GM21381 (cell line): ENCODE measurements around the gene LRFN3.
"Not testable (repeated sequence)": the region's sequence is repeated elsewhere in the genome, so short reads cannot be mapped to it uniquely, and the experiment has no call there.

Experiments used
- ATAC-seq: cut with Tn5 transposase; IDR thresholded peaks from one replicate; pipeline ENCODE4 v1.9.1; 2021; ENCODE audit warnings: mild to moderate bottlenecking, moderate library complexity; ENCODE audit not compliant: unreplicated experiment

Gene LRFN3

GRCh38 chr19:35938282-35939224 lies 2.4 kb downstream of the LRFN3 start:
- no peak for ATAC-seq

DNA sequence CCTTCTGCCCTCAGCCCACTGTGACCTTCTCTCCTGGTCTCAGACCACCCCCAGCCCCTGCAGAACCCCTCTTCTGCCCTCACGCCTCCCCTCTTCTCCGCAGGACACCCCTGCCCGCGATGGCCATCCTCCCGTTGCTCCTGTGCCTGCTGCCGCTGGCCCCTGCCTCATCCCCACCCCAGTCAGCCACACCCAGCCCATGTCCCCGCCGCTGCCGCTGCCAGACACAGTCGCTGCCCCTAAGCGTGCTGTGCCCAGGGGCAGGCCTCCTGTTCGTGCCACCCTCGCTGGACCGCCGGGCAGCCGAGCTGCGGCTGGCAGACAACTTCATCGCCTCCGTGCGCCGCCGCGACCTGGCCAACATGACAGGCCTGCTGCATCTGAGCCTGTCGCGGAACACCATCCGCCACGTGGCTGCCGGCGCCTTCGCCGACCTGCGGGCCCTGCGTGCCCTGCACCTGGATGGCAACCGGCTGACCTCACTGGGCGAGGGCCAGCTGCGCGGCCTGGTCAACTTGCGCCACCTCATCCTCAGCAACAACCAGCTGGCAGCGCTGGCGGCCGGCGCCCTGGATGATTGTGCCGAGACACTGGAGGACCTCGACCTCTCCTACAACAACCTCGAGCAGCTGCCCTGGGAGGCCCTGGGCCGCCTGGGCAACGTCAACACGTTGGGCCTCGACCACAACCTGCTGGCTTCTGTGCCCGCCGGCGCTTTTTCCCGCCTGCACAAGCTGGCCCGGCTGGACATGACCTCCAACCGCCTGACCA lies 3.3 kb downstream of the LRFN3 start:
- ATAC-seq: no peak

- ATAC-seq: no peak
Observed at GRCh38 chr19:35940078-35940775, 4.1 kb downstream of the LRFN3 start.

GRCh38 chr19:35940839-35941238 lies 4.7 kb downstream of the LRFN3 start:
- ATAC-seq: no peak

DNA sequence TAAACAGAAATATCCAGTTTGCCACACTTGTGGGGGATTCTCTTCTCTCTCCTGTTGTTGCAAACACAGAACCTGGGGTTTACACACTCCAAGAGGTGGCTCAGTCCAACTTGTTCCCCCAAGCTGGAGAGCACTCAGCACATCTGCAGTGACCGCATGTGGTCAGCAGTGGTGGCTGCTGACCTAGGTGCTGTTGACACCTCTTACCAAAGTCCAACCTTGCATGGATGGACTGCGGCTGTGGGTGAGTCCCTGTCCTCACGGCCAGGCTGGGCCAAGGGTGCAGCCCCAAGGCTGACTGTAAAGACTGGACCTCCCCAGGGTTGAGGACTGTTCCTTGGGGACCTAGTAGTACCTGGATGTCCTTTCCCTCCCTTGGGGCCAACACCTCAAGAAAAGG lies 6.1 kb downstream of the LRFN3 start:
- no peak for ATAC-seq

GRCh38 chr19:35943321-35944301 lies 7.4 kb downstream of the LRFN3 start:
- no peak for ATAC-seq

GRCh38 chr19:35944556-35944955 lies 8.4 kb downstream of the LRFN3 start:
- no peak for ATAC-seq

DNA sequence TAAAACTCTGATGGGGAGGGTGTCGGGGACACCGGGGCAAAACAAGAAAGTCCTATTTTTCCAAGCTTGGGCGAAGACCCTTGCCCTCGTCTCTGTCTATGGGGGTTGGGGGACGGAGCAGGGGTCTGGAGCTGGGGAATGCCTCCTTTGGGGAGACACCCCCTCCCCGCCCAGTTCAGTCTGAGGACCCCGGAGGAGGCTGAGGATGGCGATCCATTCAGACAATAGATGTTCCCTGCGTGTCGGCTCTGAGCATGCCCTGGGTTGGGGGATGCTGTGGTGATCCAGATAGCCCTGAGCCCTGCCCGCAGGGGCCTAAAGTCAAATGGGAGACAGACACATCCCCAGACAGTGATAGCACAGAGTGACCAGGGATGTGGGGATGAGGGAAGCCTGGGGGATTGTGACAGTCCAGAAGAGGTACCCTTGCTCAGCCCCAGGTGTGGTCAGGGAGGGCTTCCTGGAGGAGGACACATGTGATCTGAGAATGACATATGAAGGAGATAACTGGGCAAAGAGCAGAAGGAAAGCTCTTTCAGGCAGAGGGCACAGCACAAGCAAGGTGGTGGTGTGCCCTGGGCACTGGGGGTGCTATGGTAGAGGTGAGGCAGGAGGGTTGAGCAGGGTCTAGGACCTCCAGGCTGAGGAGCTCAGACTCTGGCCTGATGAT lies 9.1 kb downstream of the LRFN3 start:
- no peak for ATAC-seq

- no peak for ATAC-seq
Observed at GRCh38 chr19:35946203-35946602, 10.0 kb downstream of the LRFN3 start.

DNA sequence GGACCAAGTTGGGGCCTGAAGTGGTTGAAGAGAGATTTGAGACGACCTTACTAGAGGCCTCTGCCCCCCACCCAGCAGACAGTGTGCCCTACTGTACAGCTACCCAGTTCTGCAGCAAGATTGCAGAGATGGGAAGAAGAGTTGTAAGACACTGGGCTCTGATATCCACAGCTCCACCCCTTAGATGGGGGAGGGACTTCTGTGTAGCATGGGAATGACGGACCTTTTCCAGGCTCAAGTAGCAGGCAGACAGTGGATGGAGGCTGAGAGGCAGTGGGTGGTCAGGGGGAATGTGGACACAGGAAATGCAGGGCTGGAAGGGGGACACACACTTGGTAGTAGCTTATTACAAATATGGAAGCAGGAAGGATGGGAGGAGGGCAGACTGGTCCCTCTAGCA lies 13.0 kb downstream of the LRFN3 start:
- ATAC-seq: no peak

DNA sequence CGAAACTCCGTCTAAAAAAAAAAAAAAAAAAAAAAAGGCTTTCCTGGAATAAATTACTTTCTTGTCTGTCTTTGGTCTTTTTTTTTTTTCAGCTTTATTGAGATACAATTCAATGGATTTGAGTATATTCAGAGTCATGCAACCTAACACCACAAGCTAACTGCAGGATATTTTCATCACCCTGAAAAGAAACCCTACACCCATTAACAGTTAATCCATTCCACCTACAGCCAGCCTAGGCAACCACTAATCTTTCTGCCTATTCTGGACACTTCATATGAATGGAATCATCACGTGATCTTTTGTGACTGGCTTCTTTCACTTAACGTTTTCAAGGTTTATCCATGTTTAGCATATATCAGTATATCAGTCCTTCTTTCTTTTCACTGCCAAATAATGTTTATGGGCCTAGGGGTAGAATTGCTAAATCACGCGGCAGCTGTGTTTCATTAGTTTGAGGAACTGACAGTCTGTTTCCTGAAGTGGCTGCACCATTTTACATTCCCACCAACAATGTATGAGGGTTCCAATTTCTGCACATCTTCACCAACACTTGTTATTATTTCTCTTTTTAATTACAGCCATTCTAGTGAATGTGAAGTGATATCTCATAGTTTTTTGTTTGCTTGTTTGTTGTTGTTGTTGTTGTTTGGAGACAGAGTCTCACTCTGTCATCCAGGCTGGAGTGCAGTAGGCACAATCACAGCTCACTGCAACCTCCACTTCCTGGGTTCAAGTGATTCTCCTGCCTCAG lies 19.9 kb downstream of the LRFN3 start:
- no peak for ATAC-seq

DNA sequence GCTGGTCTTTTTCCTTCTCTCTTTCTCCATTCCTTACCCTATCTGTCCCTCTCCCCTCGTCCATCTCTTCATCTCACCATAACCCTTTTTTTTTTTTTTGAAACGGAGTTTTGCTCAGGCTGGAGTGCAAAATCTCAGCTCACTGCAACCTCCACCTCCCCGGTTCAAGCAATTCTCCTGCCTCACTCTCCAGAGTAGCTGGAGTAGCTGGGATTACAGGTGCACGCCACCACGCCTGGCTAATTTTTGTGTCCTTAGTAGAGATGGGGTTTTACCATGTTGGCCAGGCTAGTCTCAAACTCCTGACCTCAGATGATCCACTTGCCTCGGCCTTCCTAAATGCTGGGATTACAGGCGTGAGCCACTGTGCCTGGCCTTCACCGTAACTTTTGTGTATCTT lies 21.2 kb downstream of the LRFN3 start:
- ATAC-seq: not testable (repeated sequence)

- no peak for ATAC-seq
Observed at GRCh38 chr19:35958660-35959039, 22.5 kb downstream of the LRFN3 start.

- no peak for ATAC-seq
Observed at GRCh38 chr19:35959040-35959967, 23.1 kb downstream of the LRFN3 start.

DNA sequence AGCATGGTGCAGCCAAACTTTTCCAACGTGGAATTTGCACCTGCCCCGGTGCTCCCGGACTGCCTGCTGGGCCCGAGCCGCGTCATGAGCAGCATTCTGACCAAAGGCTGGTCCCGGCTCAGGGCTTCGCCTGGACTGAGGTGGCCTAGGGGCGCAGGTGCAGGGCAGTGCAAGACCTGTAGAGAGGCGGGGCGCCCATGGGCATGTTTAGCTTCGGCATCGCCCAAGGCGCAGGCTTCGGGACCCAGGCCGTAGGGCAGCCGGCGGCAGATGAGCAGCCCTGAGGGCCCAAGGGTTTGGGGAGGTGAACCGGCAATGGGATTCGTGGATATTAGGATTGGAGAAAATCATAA lies 23.8 kb downstream of the LRFN3 start:
- no peak for ATAC-seq

DNA sequence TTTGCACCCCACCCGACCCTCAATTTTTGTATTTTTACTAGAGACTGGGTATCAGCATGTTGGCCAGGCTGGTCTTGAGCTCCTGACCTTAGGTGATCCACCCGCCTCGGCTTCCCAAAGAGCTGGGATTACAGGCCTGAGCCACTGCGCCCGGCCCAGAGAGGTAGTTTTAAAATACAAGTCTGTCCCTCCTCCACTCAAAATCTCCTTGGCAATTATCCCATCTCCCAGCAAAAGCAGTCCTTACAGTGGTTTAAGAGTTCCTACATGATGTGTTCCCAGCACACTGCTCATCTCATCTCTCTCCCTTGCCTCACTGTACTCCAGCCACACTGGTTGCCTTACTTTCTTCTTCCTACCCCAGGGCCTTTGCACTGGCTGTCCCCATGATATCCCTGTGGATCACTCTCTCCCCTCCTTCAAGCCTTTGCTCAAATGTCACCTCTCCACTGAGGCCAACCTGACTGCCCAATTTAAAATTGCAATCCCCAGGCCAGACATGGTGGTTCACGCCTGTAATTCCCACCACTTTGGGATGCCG lies 24.3 kb downstream of the LRFN3 start:
- no peak for ATAC-seq

GRCh38 chr19:35963514-35963913 lies 27.3 kb downstream of the LRFN3 start:
- no peak for ATAC-seq

DNA sequence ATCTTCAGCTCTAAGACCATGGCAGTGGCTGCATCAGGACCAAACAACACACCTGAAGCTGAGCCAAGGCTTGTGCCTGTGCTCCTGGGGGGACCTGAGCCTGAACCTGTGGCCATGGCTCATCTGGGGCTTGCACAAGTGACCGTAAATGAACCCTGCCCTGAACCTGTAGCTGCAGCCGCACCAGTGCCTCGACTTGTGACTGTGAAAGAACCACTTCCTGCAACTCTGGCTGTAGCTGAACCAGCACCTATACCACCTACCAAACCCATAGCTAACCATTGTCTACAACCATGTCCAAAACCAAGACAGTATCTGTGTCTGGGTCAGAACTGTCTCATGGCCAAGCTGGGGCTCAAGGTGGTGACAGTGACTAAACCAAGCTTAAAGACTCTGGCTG lies 30.6 kb downstream of the LRFN3 start:
- ATAC-seq: no peak
